Subcutaneous adipose tissue (tissue), 4 donors: ENCODE results near the gene DNAJC25. TPM values are rescaled to one million over a fixed set of nuclear protein-coding genes. Genes with fewer than 3 reads are reported as not detected.

Experiments used
- total RNA-seq, 4 donors: library from RNA; depleted of rRNA; stranded (reverse); fragments of >200 nt; gene quantifications; one replicate each; pipeline ENCODE4 v1.1.0, GENCODE V29; 2016
- TF ChIP-seq, protein P1 (sequence below): fragments of 450-650 bp; IDR thresholded peaks from one replicate; pipeline ENCODE4 v1.5.1; 2016; ENCODE audit warnings: low read depth, mild to moderate bottlenecking, control low read depth, antibody characterized with exemption, moderate library complexity

DNAJC25 gene
- total RNA-seq, 4 donors from 2014 or later = 10.4 to 12.8 (median 11.6) TPM

DNA sequence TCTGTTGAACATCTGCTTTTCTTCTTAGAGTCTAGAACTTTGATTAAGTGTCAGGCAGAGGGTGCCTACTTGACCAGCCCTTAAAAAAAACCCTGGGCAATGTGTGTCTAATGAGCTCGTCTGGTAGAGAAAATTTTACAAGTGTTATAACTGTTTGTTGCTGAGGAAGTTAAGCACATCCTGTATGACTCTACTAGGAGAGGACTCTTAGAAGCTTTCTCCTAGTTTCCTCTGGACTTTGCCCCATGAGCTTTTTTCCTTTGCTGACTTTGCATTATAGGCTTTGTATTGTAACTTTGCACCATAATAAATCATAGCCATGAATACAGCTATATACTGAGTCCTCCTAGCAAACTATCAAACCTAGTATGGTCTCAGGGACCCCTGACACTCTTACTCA lies 69.6 kb downstream of the DNAJC25 start:
- TF ChIP-seq, protein P1, sequence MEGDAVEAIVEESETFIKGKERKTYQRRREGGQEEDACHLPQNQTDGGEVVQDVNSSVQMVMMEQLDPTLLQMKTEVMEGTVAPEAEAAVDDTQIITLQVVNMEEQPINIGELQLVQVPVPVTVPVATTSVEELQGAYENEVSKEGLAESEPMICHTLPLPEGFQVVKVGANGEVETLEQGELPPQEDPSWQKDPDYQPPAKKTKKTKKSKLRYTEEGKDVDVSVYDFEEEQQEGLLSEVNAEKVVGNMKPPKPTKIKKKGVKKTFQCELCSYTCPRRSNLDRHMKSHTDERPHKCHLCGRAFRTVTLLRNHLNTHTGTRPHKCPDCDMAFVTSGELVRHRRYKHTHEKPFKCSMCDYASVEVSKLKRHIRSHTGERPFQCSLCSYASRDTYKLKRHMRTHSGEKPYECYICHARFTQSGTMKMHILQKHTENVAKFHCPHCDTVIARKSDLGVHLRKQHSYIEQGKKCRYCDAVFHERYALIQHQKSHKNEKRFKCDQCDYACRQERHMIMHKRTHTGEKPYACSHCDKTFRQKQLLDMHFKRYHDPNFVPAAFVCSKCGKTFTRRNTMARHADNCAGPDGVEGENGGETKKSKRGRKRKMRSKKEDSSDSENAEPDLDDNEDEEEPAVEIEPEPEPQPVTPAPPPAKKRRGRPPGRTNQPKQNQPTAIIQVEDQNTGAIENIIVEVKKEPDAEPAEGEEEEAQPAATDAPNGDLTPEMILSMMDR = no peak

Other genes with a start within 250 kb of the DNAJC25 start
- gene ECPAS, start 147.0 kb upstream of the DNAJC25 start, total RNA-seq = 100 to 1,000 TPM in 3 of 4 donors, 10 to 100 TPM in 1; 92.8 to 152 (median 147) TPM
- gene ZNF483, start 106.2 kb upstream of the DNAJC25 start, total RNA-seq = 1 to 10 TPM; 1.6 to 5.1 (median 3.7) TPM
- 10 to 100 TPM; 33.6 to 87.4 (median 64.8) TPM for gene PTGR1, start 31.7 kb upstream of the DNAJC25 start, total RNA-seq
- 100 to 1,000 TPM in 3 of 4 donors, 10 to 100 TPM in 1; 79.9 to 125 (median 105) TPM for gene GNG10, start 30.3 kb downstream of the DNAJC25 start, total RNA-seq
- gene SHOC1, start 163.6 kb downstream of the DNAJC25 start, total RNA-seq = not detected